SK-N-SH (cell line): Measurements from ENCODE around the gene MED26.

Experiments used
- CTCF ChIP-seq: fragments of 200-600 bp; sonication (generic); IDR thresholded peaks from 2 replicates; pipeline ENCODE4 v1.6.1; 2017; ENCODE audit warnings: antibody characterized with exemption, mild to moderate bottlenecking, moderate library complexity
- EP300 ChIP-seq, 2 experiments: IDR thresholded peaks; 2 replicates each; pipeline versions ENCODE4 v1.4.0 to v1.6.1; 2012; ENCODE audit warnings: borderline replicate concordance in 1 of 2, low read depth in 1 of 2, low read length in 1 of 2
- EZH2phosphoT487 ChIP-seq: fragments of 200-600 bp; sonication (generic); IDR thresholded peaks from 2 replicates; pipeline ENCODE4 v1.6.1; 2017; ENCODE audit warnings: low read depth, mixed run types, mild to moderate bottlenecking, antibody characterized with exemption, moderate library complexity, borderline replicate concordance
- FOXJ3 ChIP-seq: sonication (generic); formaldehyde crosslinking; IDR thresholded peaks from 2 replicates; pipeline ENCODE4 v1.5.1; 2020; ENCODE audit warnings: mild to moderate bottlenecking, missing genetic modification reagents
- GABPA ChIP-seq: IDR thresholded peaks from 2 replicates; pipeline ENCODE4 v1.4.0; 2012; ENCODE audit warnings: low read depth, mild to moderate bottlenecking
- JUND ChIP-seq: IDR thresholded peaks from 2 replicates; pipeline ENCODE4 v1.4.0; 2012
- MAX ChIP-seq: IDR thresholded peaks from 2 replicates; pipeline ENCODE4 v1.4.0; 2012; ENCODE audit warnings: low read depth
- POLR2AphosphoS5 ChIP-seq: IDR thresholded peaks from 2 replicates; pipeline ENCODE4 v1.6.1; 2012; ENCODE audit warnings: low read depth, low read length
- RAD21 ChIP-seq: IDR thresholded peaks from 2 replicates; pipeline ENCODE4 v1.6.1; 2012; ENCODE audit warnings: mild to moderate bottlenecking, low read length
- RFX5 ChIP-seq: IDR thresholded peaks from 2 replicates; pipeline ENCODE4 v1.6.1; 2012; ENCODE audit warnings: mild to moderate bottlenecking, improper control_type of control experiment, low read length
- SIN3A ChIP-seq: IDR thresholded peaks from 2 replicates; pipeline ENCODE4 v1.6.1; 2012; ENCODE audit warnings: low read depth, mild to moderate bottlenecking, low read length, moderate library complexity, borderline replicate concordance
- TAF1 ChIP-seq: IDR thresholded peaks from 2 replicates; pipeline ENCODE4 v1.6.1; 2012; ENCODE audit warnings: low read depth, mild to moderate bottlenecking, low read length, moderate library complexity, borderline replicate concordance
- TEAD4 ChIP-seq: IDR thresholded peaks from 2 replicates; pipeline ENCODE4 v1.4.0; 2012; ENCODE audit warnings: mild to moderate bottlenecking, borderline replicate concordance; ENCODE audit not compliant: insufficient read depth
- ZBTB33 ChIP-seq: IDR thresholded peaks from 2 replicates; pipeline ENCODE4 v1.4.0; 2012; ENCODE audit warnings: low read depth, borderline replicate concordance

GRCh38 chr19:16631465-16631864 is 3.5 kb upstream of the MED26 start:
- TF ChIP-seq FOXJ3 (CRISPR knock-in tag), result no peak
- TF ChIP-seq CTCF, result no peak
- no peak for TF ChIP-seq ZBTB33
- TF ChIP-seq RAD21, result no peak
- TF ChIP-seq TAF1, result no peak
- TF ChIP-seq JUND, result no peak
- TF ChIP-seq EZH2phosphoT487, result no peak
- no peak for TF ChIP-seq POLR2AphosphoS5
- TF ChIP-seq EP300 (IDR thresholded peaks at IDR 0.05; ENCODE audit: borderline replicate concordance in 1 of 2, low read depth in 1 of 2, low read length in 1 of 2), result no peak
- no peak for TF ChIP-seq SIN3A
- TF ChIP-seq MAX, result no peak
- no peak for TF ChIP-seq GABPA
- no peak for TF ChIP-seq RFX5
- TF ChIP-seq TEAD4, result no peak
